Prostate gland (tissue), 2 donors: ENCODE measurements around the gene KL.

Source experiments
- POLR2A ChIP-seq: fragments of 450-650 bp; IDR thresholded peaks from one replicate; pipeline ENCODE4 v1.6.1; 2016; ENCODE audit warnings: antibody characterized with exemption, mild to moderate bottlenecking
- POLR2AphosphoS5 ChIP-seq: sonication (generic); formaldehyde crosslinking; IDR thresholded peaks from one replicate; pipeline ENCODE4 v1.6.1; 2017; ENCODE audit warnings: antibody characterized with exemption
- TF ChIP-seq, protein P1 (sequence below), 4 experiments: fragments of 200-600 bp in 2 of 4; fragments of 450-650 bp in 2 of 4; sonication (generic) in 2 of 4; IDR thresholded peaks; 1 replicate in 3 of 4; 2 replicates in 1 of 4; pipeline ENCODE4 v1.5.1; 2016 to 2019; ENCODE audit warnings: antibody characterized with exemption in 4 of 4, mild to moderate bottlenecking in 2 of 4, moderate library complexity in 2 of 4

DNA sequence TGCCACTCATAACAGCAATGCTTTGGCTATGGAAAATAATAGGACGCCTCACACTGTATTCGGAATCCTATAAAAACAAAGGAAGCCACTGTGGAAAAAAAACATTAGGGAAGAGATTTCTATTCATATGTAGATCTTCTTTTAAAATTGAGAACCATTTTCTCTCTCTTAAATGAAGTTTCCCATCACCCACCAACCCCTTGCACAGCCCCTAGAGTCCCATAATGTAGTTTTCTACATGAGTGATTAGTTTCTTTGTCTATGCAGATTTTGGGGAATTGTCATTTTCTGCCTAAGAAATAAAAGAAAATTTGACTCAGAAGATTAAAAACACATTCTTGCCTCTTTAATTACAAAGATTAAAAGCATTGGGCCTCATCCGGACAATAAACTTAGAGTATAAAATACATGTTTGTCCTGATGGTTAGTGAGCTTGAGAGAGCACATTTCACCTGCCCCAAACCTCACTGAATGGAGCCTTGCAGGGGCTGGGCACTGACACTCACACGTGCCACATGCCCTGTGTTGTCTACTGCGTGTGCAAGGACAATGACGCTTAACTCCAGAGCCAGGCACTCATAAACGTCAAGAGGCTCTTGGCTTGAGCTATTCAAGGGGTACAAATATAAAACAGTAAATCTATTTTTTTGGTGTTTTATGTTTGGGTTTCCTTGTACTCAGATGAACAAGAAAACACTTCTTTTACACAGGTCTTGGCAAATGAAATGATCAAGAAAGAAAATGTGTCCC lies 40.0 kb upstream of the KL start:
- TF ChIP-seq, protein P1, sequence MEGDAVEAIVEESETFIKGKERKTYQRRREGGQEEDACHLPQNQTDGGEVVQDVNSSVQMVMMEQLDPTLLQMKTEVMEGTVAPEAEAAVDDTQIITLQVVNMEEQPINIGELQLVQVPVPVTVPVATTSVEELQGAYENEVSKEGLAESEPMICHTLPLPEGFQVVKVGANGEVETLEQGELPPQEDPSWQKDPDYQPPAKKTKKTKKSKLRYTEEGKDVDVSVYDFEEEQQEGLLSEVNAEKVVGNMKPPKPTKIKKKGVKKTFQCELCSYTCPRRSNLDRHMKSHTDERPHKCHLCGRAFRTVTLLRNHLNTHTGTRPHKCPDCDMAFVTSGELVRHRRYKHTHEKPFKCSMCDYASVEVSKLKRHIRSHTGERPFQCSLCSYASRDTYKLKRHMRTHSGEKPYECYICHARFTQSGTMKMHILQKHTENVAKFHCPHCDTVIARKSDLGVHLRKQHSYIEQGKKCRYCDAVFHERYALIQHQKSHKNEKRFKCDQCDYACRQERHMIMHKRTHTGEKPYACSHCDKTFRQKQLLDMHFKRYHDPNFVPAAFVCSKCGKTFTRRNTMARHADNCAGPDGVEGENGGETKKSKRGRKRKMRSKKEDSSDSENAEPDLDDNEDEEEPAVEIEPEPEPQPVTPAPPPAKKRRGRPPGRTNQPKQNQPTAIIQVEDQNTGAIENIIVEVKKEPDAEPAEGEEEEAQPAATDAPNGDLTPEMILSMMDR (IDR thresholded peaks at IDR 0.05): no peak
- TF ChIP-seq POLR2AphosphoS5: no peak
- no peak for TF ChIP-seq POLR2A
